Stimulated activated CD8-positive, alpha-beta memory T cell treated with anti-CD3 and anti-CD28 coated beads, Interleukin-7, amount 100 ng/mL, for 1 hour (primary cell): ENCODE results near the gene FANCD2.
"Not testable (repeated sequence)": the region's sequence is repeated elsewhere in the genome, so short reads cannot be mapped to it uniquely, and the experiment has no call there.

Experiments used
- DNase-seq, 2 donors: peaks; one replicate each; pipeline ENCODE4 v3.0.0-alpha.2; 2020; ENCODE audit warnings: low read depth in 2 of 2

FANCD2 gene

DNA sequence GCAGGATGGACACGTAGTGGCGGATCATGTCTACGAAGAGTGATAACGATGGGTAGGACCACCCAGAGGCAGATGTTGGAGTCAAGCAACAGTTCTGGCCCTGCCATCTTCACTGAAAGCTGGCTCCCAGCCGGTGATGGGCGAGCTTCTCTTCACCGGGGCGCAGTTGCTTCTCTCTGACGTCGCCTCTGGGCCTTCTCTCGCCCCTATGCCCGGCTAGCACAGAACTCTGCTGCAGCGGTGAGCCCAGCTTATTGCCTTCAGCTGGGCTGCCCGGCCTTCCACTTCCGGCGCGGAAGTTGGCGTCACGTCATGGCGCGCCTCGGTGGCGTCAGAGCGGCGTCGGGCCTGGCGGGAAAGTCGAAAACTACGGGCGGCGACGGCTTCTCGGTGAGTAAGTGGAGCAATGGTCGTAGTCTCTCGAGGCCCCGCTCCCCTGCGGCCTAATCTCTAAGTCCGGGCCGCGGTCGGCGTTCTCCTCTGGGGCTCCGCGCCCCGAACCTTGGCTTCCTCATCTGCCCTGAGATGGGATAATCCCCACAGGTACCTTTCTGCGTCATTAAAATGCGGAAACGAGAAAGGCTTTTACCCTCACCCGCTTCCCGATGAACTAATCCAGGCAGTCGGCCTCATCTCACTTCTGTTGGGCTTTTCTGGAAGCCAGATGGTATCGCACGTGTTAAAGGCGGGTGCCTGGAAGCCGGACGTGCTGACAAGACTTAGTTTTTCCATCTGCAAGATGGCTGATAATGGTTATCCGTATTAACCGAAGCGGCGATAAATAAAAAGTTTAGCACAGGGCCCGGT, at the start of gene FANCD2:
Gene FANCD2 (plus strand): TSS at position 354 of the 807 bp plus-strand sequence. CDS start 2,221 bp downstream, outside the sequence.
- DNase-seq, result peak; percentile 87 to 92

DNA sequence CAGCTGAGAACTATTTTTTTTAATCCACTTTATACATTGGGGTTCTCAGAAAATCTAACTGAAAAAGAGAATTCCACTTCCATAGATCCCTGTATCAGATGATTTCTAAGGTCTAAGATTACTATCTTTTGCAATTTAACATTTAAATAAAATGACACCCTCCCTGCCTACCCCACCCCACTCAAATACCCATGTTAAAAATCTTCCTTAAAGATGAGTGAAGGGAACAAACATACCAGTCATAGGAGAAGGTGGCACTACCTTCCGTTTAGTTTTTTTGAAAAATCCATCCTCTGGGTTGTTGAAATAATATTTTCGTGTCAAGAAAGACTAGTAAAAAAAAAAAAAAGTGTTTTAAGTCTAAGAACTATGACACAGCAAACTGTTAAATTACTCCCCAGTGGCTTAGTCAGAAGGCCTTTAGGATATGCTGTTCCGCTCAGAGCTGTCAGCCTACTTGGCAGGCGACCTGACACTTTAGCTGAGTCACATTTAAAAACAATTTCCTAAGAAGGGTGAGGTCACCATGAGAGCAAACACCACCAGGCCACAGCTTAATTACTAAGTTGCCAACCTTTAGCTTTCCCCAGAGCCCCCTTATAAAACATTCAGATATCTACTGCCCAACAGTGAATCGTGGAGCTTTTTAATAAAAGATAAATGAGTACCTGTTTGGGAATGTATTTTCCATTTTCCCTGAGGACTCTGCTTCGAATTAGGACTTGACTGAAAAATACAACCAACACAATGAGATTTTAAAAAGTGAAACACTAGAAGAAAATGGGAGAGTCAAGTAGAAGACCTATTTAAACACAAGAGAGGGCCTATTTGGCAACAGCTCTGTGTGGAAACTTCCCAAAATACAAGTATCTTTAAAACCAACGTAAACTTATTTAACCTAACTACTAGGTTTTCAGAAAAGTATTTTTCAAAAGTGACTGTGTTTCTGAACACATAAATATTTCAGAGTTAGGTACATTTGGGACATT, 49.2 kb upstream of the FANCD2 start:
- DNase-seq, result no peak

DNA sequence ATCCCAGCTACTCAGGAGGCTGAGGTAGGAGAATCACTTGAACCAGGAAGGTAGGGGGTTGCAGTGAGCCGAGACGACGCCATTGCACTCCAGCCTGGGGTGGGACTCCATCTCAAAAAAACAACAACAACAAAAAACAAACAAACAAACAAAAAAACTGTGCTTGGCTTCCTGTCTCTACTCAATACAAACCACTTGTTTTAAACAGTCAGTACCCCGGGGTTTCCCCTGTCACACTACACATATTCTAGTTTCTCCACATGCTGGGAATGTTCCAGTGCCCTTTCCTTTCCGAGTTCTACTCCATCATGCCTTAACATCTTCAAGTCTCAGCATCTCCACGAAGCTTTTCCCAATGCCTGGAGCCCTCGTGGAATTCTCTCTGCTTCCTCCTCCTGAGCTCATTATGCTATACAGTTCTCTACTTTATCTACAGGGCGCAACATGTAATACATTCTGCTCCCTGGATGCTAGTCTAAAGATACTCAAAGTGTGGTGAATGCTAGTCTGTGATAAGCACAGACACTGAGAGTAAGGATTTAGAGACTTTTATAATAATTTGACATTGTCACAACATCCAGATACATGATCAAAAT, 47.4 kb upstream of the FANCD2 start:
- no peak for DNase-seq

DNA sequence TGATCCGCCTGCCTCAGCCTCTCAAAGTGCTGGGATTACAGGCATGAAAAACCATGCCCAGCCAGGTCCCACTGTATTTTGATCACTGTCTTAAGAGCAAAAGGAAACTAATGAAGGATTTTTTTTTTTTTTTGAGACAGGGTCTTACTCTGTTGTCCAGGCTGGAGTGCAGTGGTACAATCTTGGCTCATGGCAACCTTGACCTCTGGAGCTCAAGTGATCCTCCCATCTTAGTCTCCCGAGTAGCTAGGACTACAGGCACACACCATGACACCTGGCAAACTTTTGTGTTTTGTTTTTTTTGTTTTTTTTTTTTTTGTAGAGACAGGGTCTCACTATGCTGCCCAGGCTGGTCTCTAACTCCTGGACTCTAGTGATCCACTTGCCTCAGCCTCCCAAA, 46.0 kb upstream of the FANCD2 start:
- DNase-seq, result no peak

DNA sequence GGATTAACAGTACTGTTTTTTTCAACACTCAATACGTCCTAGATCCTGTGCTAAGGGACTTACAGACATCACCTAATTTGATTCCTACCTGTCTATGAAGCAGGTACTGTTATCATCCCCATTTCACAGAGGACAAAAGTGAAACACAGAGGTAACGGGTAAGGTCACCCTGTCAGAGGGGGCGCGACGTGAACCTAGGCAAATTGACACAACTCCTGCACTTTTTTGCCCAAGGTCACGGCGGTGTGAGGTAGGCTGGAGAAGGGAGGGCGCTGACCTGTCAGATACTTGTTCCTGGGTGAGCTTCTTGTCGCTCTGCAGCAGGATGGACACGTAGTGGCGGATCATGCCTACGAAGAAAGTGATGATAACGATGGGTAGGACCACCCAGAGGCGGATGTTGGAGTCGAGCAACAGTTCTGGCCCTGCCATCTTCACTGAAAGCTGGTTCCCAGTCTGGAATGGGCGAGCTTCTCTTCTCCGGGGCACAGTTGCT, 40.0 kb upstream of the FANCD2 start:
- DNase-seq, result no peak

DNA sequence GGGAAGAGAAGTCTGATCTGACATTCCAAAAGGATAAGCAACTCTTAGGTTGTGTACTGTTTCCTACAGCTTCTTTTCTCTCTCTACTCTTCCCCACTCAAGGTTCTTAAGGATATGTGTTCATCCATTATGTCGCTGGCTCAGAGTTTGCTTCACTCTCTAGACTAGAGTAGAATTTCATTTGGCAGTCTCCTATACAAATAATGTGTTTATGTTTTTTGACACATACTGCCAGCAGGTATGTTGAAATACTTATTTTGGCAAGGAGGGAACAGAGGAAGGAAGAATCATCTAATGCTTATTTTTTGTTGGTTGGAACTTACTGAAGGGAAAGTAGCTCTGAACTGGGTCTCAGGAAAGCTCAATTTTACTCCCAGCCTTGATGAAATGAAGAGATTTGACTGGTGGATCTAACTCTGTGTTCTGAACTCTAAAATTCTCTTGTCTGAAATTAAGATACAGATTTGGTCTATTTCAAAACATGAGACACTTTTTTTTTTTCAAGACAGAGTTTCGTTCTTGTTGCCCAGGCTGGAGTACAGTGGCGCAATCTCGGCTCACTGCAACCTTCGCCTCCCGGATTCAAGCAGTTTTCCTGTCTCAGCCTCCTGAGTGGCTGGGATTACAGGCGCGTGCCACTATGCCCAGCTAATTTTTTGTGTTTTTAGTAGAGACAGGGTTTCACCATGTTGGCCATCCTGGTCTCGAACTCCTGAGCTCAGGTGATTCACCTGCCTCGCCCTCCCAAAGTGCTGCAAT, 32.0 kb upstream of the FANCD2 start:
- DNase-seq, result no peak

DNA sequence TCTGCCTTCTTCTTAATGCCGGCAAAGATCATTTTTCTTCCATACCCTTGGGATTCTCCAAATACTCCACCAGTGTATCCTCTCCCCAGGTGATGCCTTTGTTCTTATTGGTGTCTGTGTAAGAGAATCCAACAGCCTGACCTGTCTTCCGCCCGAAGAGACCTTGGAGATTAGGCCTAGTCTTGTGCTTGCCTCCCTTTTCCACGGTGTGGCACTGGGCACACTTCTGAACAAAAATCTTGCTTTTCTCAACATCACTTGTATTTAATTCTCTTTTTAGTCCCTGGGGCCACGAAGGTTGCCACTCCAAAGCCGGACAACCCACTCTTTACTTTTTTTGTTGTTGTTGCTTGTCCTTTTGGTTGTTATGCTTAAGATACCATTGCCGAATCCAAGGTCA, 25.6 kb upstream of the FANCD2 start:
- DNase-seq, result no peak

DNA sequence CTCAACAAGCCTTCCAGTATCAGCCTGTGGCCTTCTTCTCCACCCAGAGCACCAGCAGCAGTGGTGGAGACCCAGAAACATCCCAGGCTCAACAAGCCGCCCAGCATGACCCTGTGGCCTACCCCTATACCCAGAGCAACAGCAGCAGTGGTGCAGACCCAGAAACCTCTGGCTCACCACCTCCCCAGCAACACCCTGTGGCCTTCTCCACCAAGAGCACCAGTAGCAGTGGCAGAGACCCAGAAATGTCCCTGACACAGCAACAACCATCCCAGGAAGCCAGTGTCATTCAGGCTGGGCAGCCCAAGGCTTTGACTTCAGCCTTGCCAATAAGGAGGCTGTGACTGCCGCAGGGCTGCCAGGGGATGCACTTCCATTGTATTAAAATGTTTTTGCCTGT, 23.3 kb upstream of the FANCD2 start:
- no peak for DNase-seq

DNA sequence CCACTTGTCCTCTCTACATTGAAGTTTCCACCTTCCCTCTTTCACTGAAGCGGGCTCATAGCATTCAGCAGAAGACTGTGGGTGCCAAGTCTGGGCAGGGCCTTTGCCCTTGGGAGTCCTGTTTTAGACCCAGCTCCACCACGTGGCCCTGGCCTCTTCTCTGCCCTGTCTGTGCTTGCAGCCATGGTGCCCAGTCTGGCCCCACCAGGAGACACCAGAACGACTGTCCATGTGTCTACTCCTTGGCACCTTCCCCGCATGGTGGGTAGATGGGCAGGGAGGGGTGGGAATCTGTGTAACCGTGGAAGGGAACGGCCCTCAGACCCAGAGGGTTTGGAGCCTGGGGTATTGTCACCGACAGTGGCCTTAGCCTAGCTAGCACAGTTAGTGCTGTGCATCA, 21.7 kb upstream of the FANCD2 start:
- DNase-seq, result no peak

DNA sequence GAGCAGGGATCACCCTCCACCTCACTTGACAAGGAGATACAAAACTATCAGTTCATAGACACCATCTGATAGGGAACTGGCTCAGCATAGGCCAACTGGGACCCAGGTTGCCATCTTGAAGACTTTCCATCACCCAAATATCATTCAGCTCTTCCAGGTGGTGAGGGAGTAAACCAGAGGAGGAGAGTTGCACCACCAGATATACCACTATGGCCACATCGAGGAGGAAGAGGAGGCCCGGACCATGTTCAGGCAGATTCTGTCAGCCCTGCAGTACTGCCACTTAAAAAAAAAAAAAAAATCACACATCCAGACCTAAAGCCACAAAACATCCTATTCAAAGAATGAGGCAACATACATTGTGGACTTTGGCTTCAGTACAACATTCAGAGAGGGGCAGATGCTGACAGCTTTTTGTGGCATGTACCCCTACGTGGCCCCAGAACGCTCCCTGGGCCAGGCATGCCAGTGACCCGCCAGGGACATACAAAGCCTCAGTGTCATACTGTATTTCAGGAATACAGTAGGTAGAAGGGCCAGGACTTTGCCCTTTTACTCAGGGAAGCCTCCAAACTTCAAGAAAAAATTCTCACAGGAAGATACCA, 21.2 kb upstream of the FANCD2 start:
- DNase-seq, result no peak

DNA sequence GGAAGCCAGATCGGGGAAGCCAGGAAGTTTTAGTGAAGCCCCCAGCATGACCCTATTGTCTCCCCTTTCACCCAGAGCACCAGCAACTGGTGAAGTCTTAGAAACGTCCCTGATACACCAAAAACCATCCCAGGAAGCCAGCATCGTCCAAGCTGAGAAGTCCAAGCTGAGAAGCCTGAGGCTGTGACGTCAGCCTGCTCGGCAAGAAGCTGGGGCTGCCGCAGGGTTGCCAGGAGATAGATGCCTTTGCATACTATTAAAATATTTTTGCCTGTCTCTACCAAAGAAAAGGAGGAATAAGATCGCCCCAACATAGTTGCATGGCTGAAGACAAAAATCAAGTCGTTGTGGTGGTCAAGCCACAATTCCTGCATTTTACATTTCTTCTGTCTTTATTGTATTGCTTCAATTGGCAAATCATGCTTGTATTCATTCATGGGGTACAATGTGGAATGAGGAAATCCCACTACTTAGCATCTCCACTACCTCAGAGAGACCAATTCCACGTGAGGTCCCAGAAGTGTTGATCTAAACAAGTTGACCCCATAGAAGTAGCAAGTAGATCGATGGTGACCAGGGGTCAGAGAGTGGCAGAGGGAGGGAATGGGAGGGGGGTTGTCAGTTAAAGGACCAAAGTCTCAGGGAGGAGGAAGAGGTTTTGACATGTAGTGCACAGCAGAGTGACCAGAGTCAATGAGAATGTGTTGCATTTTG, 20.0 kb upstream of the FANCD2 start:
- no peak for DNase-seq

DNA sequence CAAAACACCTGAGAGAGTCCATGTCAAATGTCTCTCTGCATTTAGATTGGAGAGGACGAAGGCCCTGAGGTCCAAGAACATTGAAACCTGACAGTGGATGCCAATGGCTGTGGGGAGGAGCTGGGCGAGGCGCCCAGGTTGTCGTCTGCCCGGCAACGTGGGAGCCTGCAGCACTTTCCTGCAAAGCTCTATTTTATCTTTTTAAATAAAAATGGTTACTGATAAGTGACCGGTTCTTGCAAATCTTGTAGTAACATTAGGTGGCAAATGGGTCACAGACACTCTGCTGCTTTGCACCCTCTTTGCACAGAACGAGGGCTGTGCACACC, 19.5 kb upstream of the FANCD2 start:
- no peak for DNase-seq

DNA sequence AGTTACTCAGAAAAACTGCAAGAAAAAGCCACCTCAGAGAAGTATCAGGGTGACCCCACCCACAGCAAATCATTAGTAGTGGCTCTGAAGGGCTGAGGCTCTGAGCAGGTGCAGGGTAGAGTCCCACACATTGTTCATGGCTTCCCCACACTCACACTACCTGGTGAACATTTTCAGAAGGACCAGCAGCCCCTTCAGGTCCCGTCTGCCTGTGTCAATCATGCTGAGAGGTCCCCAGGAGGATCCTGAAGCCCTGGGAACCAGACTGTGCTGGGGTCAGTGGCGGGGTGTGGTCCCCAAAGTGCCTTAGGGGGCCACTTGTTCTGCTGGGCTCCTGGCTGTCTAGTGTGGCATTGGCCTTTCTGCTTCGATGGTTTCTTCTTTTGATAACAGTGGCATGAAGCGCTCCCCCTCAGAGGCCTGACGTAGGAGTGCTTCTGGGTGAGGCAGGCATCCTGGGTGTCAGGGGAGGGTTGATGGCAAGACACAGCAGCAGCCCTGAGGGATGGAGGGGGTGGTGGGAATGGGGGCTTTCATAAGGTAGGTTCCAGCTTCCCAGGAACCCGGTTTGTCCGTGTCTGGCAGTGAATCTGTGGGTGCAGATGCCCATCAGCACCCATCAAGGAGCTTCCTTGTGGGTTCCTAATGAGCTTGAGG, 19.0 kb upstream of the FANCD2 start:
- DNase-seq, result no peak

DNA sequence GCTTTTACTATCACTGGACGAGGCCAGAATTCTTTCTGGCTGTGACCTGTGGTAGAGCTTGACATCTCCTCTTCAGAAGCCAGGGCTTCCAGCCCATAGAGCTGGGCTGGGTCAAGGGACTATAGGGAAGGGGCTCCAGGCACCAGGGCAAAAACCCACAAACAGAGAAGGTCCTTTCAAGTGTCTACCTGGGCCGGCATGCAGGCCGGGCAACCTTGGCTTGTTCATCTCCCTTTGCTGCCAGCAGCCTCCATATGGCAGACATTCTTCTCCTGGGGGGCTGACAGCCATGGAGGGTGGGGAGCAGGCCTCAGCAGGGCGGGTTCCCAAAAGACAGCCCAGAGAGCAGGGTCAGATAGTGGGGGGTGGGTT, 18.0 kb upstream of the FANCD2 start:
- DNase-seq, result not testable (repeated sequence)

DNA sequence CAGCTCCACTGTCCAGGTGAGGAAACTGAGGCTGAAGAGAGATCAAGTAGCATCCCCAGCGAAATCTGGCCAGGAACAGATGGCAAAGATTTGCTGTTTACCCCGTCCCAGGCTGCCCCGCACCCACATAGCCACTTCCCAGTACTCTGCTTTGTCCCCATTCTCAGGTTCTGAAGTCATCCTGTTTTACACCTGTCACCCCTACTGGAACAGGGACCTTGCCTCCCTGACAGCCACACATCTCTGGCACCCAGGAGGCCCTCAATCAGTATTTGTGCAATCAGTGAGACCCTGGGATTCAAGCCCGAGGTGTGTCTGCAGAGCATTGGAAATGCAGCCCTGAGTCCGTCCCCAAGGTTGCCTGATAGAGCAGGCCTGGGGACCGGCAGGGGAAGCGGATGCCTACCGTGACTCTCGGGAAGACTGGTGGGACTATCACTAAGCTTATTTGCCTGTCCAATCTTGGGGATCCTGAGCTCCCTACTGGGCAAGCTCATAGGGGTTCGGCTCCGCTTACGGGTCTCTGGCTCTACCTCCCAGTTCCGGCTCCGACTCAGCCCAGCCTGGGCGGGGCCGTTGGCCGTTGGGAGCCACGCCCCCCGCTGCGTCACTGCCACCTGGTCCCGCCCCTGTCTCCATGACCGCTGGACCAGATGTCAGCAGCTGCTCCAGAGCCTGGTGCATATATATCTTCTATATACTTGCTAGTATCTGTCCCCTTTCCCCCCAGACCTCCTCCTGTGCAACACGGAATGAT, 17.5 kb upstream of the FANCD2 start:
- peak; percentile 37 to 56 for DNase-seq

DNA sequence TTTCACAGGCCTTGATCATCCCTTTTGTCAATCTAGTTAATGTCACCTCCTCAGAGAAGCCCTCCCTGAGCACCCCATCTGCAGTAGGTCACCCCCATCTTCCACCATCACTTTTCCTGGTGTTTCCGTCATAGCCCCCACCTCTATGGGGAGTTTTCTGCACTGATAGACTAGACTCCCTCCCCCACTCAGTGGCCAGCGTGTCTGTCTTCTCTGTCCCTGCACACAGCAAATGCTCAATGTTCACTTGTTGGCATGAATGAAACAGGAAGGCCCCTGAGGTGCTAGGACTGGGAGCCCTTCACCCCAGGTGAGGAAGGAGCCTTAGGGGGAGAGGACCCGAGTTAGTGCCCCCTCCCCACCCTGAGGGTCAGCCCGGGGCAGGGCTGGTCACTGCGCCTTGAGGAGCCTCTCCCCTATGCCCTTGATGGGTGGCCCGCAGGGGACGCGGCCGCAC, 15.8 kb upstream of the FANCD2 start:
- no peak for DNase-seq

DNA sequence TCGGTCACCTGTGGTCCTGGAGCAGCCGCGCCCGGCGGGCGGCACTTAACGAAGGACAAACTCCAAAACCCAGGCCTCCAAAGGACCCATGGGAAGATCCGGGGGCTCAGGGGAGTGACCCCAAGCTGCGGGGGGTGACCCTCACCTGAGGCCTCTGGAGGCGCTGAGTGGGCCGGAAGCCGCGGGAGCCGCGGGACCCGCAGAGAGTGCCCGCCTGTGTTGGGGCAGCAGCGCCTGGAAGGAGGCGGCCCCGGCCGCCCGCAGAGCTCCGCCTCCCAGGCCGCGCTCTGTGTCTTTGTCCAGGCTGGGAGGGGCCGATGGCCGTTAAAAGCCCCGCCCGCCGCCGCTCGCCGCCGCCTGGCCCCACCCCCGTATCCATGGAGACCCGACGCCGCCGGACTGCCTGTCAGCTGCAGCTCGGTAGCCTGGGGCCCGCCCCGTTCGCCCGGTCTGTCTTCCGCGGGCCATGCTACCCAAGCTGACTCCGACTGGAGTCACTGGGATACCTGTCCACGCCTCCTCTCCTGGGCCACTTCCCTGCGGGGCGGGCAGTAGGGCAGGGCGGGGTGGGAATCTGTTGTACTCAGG, 15.3 kb upstream of the FANCD2 start:
- peak; percentile 45 to 51 for DNase-seq

DNA sequence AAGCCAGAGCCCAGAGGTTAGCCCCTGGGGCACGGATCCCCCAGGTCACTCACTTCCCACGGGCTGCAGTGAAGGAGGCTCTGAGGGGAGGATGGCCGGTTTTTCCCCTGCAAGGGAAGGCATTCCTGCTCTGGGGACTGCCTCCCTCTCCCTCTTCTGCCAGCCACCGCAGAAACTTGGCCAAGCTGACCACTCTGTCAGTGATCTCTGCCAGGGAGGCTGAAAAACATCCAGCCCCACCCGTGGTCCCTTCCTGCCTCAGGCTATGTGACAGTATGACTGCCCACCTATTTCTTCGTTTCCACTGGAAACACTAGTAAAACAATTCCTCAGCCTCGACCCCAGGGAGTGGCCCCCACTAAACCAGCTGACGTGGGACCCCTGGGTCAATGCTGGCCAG, 14.6 kb upstream of the FANCD2 start:
- no peak for DNase-seq

DNA sequence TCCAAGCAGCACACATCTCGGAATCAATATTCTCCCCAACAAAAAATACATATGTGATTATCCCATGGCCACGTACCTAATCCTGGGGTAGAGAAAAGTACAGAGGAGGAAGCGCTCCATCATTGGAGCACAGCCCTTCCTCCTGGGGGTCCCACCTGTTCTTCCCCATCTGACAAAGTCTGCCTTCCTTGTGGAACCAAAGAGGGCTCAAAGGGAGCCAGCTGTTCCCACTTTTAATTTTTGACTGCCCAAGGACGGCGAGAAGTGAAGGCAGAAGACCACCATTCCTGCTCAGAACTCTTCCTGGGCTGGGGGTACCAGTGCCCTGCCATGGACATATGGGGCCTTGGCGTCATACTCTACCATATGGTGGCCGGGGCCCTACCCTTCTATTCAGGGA, 14.1 kb upstream of the FANCD2 start:
- DNase-seq, result no peak
